NCI-H345 treated with DMSO at 0.1 percent for 48 hours (cell line): ENCODE data around the gene HYAL1.

Experiments
- DNase-seq: peaks from one replicate; lab custom pipeline; 2025; ENCODE audit not compliant: unreplicated experiment; lab: John Stamatoyannopoulos, UW

HYAL1 gene

GRCh38 chr3:50303013-50303815 is at the start of gene HYAL1:
Gene HYAL1 (minus strand): TSS chr3:50303574. CDS start chr3:50302956, 618 bp downstream.
- DNase-seq = no peak

GRCh38 chr3:50352781-50353180 is 49.4 kb upstream of the HYAL1 start:
- no peak for DNase-seq

- no peak for DNase-seq
Measured at GRCh38 chr3:50351323-50351697, 47.9 kb upstream of the HYAL1 start.

GRCh38 chr3:50350527-50351322 is 47.4 kb upstream of the HYAL1 start, which contains the start of the genes CYB561D2 and NPRL2:
Gene CYB561D2 (plus strand): TSS chr3:50350862. CDS start chr3:50351434, 572 bp downstream.
Gene NPRL2 (minus strand): TSS chr3:50350775. CDS start chr3:50350652, 123 bp downstream.
- DNase-seq = peak; percentile 83

- no peak for DNase-seq
Measured at GRCh38 chr3:50350213-50350526, 46.8 kb upstream of the HYAL1 start.

- peak; percentile 21 for DNase-seq
Measured at GRCh38 chr3:50347187-50347813, 43.9 kb upstream of the HYAL1 start.

GRCh38 chr3:50345586-50346234 is 42.3 kb upstream of the HYAL1 start, which contains the start of gene ZMYND10:
Gene ZMYND10 (minus strand): TSS chr3:50345732. CDS start chr3:50345579, 153 bp downstream.
- peak; percentile 37 for DNase-seq

GRCh38 chr3:50345008-50345407 is 41.6 kb upstream of the HYAL1 start:
- DNase-seq = no peak

- no peak for DNase-seq
Measured at GRCh38 chr3:50342813-50343633, 39.6 kb upstream of the HYAL1 start.

GRCh38 chr3:50341996-50342650 is 38.7 kb upstream of the HYAL1 start:
- DNase-seq = no peak

GRCh38 chr3:50341537-50341936 is 38.2 kb upstream of the HYAL1 start:
- no peak for DNase-seq

GRCh38 chr3:50340448-50341329 is 37.3 kb upstream of the HYAL1 start, which contains the start of gene RASSF1:
Gene RASSF1 (minus strand): TSS chr3:50340836. CDS start chr3:50340805, 31 bp downstream.
- no peak for DNase-seq

GRCh38 chr3:50340147-50340447 is 36.7 kb upstream of the HYAL1 start:
- DNase-seq = no peak

- DNase-seq = no peak
Measured at GRCh38 chr3:50339485-50340146, 36.2 kb upstream of the HYAL1 start.

- DNase-seq = no peak
Measured at GRCh38 chr3:50338965-50339364, 35.6 kb upstream of the HYAL1 start.

- peak; percentile 83 for DNase-seq
Measured at GRCh38 chr3:50337175-50337861, 33.9 kb upstream of the HYAL1 start.

- DNase-seq = no peak
Measured at GRCh38 chr3:50336452-50337174, 33.2 kb upstream of the HYAL1 start.
